HEK293T (cell line): ENCODE results near the gene ARHGAP10.

Source experiments
- FOXA1 ChIP-seq: fragments of 450-650 bp; IDR thresholded peaks from 2 replicates; pipeline ENCODE4 v1.6.1; 2016; ENCODE audit warnings: mild to moderate bottlenecking
- SUZ12 ChIP-seq: fragments of 450-650 bp; IDR thresholded peaks from 2 replicates; pipeline ENCODE4 v1.6.1; 2016; ENCODE audit warnings: mild to moderate bottlenecking
- TARDBP ChIP-seq: fragments of 450-650 bp; IDR thresholded peaks from 2 replicates; pipeline ENCODE4 v1.6.1; 2016
- TF ChIP-seq, protein P1 (sequence below): fragments of 450-650 bp; IDR thresholded peaks from 2 replicates; pipeline ENCODE4 v1.6.1; 2016

DNA sequence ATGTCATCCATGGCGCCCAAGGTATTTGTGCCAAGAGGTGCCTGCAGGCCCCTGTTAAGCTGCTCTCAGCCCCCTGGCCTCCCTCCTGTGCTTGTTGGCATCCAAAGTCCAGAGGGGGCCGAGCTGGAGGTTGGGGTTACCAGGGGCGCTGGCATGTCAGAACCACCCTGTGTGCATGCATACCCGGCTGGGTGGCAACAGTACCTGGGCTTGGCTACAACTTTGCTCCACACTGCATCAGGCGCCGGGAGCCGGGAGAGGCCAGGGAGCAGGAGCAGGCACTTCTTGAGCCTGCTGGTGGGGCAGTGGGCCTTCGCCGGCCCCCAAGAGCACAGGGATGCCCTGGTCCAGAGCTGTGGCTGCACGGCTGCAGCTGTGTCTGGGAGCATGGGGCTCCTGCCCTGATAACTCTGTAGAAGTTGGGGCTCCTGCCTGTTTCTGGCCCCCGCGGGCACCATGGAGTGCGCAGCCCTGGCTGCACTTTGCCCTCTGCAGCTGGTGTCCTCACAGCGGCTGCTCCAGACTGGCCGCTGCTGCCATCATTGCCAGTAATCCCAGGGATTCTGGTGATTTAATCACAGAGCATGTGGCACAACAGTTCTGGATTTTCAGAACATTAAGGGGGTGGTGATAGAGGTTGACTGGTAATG, 130.3 kb downstream of the ARHGAP10 start:
- TF ChIP-seq, protein P1, sequence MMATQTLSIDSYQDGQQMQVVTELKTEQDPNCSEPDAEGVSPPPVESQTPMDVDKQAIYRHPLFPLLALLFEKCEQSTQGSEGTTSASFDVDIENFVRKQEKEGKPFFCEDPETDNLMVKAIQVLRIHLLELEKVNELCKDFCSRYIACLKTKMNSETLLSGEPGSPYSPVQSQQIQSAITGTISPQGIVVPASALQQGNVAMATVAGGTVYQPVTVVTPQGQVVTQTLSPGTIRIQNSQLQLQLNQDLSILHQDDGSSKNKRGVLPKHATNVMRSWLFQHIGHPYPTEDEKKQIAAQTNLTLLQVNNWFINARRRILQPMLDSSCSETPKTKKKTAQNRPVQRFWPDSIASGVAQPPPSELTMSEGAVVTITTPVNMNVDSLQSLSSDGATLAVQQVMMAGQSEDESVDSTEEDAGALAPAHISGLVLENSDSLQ: no peak
- TF ChIP-seq FOXA1 (no peak), TARDBP (no peak), SUZ12 (no peak)
